NCI-H2171 (cell line): Measurements from ENCODE around the gene TSSK6.

Source experiments
- DNase-seq: peaks from one replicate; lab custom pipeline; 2025; lab: John Stamatoyannopoulos, UW

The TSSK6 gene

DNA sequence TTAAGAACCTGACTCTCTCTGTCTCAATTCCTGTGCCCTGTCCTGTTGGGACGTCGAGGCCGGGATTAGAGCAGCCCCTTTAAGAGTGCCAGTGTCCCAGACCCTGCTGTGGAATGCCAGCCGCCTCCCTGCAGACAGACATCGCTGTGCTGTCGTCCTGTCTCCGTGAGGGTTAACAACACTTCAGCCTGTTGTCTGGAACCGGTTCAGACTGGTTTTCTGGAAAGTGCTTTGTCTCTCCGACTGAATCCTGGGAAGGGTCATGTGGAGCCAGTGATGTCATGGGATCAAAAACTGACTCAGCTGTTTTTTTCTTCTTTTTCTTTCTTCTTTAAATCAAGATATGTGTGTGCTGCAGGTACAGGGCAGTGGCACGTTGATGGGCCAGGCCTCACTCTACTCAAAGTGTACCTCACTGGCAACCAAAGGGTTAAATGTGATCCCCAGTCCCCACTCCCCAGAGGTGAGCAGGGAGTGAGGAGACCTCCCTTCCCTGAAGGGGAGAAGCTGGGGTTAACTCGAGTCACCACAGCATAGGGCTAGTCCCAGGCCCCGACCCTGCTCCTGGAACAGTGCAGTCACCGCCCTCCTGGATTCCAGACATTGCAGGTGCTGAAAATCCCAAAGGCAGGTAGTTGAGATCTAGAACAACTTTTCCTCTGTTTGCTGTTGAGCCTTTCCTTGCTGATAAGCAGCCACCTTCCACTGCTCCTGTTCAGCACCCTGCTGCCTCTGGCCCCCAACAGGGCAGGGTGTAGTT lies 50.8 kb downstream of the TSSK6 start:
- DNase-seq: no peak
